NCI-H82 treated with DMSO at 0.1 percent for 48 hours (cell line): ENCODE results near the gene SF3B2.

Experiments
- DNase-seq: peaks from one replicate; lab custom pipeline; 2025; ENCODE audit not compliant: unreplicated experiment; lab: John Stamatoyannopoulos, UW

SF3B2 gene

GRCh38 chr11:66048547-66049323, 3.4 kb upstream of the SF3B2 start, which contains the start of gene GAL3ST3:
Gene GAL3ST3 (minus strand): TSS chr11:66049161. CDS start chr11:66045415, 3,746 bp downstream.
- no peak for DNase-seq

GRCh38 chr11:66050581-66051231, 1.5 kb upstream of the SF3B2 start:
- no peak for DNase-seq

GRCh38 chr11:66051371-66051765, 796 bp upstream of the SF3B2 start:
- DNase-seq = peak; percentile 22

GRCh38 chr11:66052664-66052982, 459 bp downstream of the SF3B2 start:
- no peak for DNase-seq

GRCh38 chr11:66055021-66055420, 2.9 kb downstream of the SF3B2 start:
- no peak for DNase-seq

GRCh38 chr11:66056501-66056900, 4.3 kb downstream of the SF3B2 start:
- DNase-seq = no peak

- DNase-seq = no peak
These were observed 8.0 kb downstream of the SF3B2 start for GRCh38 chr11:66059966-66060680.

GRCh38 chr11:66061268-66061667, 9.1 kb downstream of the SF3B2 start:
- no peak for DNase-seq

GRCh38 chr11:66062408-66062807, 10.2 kb downstream of the SF3B2 start:
- no peak for DNase-seq

- DNase-seq = no peak
These were observed 11.7 kb downstream of the SF3B2 start for GRCh38 chr11:66063900-66064299.

- DNase-seq = no peak
These were observed 12.4 kb downstream of the SF3B2 start for GRCh38 chr11:66064571-66064970.

GRCh38 chr11:66066751-66067150, 14.6 kb downstream of the SF3B2 start:
- no peak for DNase-seq

GRCh38 chr11:66067640-66068039, 15.5 kb downstream of the SF3B2 start:
- DNase-seq = no peak

GRCh38 chr11:66068154-66068821, 16.1 kb downstream of the SF3B2 start:
- DNase-seq = peak; percentile 48

- DNase-seq = no peak
These were observed 17.0 kb downstream of the SF3B2 start for GRCh38 chr11:66068923-66069714.

- no peak for DNase-seq
These were observed 17.8 kb downstream of the SF3B2 start, which contains the start of gene PACS1 for GRCh38 chr11:66069715-66070603. Gene PACS1 (plus strand): TSS chr11:66070272. CDS start chr11:66070487, 215 bp downstream.

GRCh38 chr11:66070604-66071380, 18.6 kb downstream of the SF3B2 start:
- no peak for DNase-seq

- DNase-seq = no peak
These were observed 19.2 kb downstream of the SF3B2 start for GRCh38 chr11:66071381-66071801.

GRCh38 chr11:66072081-66072480, 19.9 kb downstream of the SF3B2 start:
- DNase-seq = no peak
